HuH-7 (cell line): ENCODE data around the gene ARHGEF37.
"Not testable (repeated sequence)": the region's sequence is repeated elsewhere in the genome, so short reads cannot be mapped to it uniquely, and the experiment has no call there.

Experiments
- DNase-seq: peaks from one replicate; pipeline ENCODE4 v3.0.0; 2011; ENCODE audit warnings: low spot score

The ARHGEF37 gene, protein sequence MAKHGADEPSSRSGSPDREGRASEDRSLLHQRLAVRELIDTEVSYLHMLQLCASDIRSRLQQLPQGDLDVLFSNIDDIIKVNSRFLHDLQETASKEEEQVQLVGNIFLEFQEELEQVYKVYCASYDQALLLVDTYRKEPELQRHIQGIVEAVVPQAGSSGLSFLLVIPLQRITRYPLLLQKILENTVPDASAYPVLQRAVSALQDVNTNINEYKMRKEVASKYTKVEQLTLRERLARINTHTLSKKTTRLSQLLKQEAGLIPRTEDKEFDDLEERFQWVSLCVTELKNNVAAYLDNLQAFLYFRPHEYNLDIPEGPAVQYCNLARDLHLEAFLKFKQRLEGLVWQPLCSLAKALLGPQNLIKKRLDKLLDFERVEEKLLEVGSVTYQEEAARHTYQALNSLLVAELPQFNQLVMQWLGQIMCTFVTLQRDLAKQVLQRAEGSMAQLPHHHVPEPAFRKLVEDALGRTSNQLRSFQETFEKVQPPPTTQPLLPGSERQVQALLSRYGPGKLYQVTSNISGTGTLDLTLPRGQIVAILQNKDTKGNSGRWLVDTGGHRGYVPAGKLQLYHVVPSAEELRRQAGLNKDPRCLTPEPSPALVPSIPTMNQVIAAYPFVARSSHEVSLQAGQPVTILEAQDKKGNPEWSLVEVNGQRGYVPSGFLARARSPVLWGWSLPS

DNA sequence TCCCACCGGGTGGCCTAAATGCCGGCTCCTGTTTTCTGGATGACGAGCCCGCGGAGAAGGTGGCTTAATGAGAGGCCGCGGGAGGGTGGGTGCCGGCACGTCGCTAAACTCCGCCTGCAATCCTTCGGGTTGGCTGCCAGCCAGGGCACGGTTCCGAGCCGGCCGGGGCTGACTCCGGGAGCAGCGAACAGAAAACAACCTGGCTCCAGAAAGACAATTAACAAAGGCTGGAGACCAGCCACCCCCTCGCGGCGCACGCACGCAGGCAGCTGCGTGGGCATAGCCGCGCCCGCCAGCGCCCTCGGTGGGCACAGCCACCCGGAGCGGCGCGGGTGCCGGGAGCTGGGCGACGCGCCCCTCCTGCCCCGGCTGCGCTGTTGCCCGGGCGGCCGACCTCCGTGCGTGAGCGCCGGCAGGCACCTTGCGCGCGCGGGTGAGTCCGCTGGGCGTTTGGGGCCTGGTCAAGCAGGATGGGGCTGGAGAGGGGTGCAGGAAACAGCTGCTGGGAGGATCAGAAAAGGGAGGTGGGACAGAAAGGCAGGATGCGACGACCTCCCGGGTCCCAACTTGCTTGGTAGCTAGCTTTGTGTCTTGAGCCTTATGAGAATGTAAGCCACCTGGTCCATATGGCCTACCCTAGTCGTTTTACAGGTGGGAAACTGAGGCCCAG is at the start of gene ARHGEF37:
ARHGEF37 (plus strand) TSS at position 307 of the 670 bp plus-strand sequence. CDS start 16,272 bp downstream, outside the sequence.
- peak; percentile 28 for DNase-seq

DNA sequence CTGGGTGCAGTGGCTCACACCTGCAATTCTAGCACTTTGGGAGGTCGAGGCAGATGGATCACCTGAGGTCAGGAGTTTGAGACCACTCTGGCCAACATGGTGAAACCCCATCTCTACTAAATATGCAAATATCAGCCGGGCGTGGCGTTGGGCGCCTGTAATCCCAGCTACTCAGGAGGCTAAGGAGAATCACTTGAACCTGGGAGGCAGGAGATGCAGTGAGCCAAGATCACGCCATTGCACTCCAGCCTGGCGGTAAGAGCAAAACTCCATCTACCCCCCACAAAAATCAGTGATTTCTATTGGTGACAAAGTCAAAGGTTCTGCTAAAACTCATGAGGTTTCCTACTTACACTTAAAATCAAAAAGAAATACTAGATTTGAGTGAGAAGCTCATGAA is 48.9 kb upstream of the ARHGEF37 start:
- DNase-seq: no peak

DNA sequence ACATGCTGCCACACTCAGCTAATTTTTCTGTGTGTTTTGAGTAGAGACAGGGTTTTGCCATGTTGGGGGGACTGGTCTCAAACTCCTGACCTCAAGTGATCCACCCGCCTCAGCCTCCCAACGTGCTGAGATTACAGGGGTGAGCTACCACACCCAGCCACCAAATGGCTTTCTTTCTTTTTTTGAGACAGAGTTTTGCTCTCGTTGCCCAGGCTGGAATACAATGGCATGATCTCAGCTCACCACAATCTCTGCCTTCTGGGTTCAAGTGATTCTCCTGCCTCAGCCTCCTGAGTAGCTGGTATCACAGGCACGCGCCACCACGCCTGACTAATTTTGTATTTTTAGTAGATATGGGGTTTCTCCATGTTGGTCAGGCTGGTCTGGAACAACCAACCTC is 45.5 kb upstream of the ARHGEF37 start:
- not testable (repeated sequence) for DNase-seq

DNA sequence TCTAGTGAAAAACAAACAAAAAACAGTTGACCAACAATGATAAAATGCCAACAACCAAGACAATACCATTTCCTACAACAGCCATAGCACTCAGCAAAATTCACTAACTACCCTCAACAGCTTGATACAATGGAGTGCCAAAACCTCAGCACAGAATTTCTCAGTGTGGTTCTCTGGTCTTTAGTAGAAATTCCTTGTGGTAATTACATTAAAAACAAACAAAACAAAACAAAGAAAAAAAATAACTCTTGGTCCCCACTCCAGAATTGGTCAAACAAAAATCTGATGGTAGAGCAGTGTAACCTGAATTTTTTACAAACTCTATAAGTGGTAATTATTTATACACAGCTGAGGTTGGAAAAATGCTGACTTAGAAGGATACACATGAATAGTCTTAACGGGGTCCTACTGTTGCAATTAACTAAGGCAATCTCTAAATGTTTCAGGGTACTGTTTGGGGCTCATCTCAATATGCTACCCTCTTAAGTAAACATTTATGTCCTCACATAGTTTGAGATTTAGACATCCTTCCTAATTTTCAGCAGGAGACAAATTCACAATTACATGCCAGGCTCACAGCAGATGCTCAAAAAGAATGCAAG is 43.8 kb upstream of the ARHGEF37 start:
- no peak for DNase-seq

DNA sequence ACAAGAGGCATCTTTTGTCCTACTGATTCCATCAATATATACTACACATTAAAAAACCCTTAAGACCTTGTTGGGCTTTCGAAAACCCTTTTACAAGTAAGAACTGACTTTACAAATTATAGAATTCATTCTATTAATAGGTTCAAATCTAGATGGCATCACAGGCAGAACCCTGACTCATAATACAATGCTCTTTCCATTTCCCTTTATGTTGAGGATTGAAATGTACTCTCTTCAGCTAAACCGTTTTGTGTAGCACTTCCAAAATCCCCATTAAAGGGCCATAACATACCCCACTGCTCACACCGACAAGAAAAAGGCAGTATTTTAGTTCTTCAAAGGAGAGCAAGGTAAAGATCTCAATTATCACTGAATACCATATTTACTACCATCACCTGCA is 41.2 kb upstream of the ARHGEF37 start:
- no peak for DNase-seq

DNA sequence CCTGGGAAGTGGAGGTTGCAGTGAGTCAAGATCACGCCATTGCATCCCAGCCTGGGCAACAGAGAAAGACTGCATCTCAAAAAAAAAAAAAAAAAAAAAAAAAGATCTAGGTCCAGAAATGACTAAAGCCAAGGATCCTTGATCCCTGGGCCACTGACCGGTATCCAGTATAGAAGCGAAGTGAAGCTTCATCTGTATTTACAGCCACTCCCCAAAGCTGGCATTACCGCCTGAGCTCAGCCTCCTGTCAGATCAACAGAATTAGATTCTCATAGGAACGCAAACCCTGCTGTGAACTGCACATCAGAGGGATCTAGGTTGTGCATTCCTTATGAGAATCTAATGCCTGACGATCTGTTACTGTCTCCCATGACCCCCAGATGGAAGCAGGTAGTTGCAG is 39.4 kb upstream of the ARHGEF37 start:
- DNase-seq: no peak

DNA sequence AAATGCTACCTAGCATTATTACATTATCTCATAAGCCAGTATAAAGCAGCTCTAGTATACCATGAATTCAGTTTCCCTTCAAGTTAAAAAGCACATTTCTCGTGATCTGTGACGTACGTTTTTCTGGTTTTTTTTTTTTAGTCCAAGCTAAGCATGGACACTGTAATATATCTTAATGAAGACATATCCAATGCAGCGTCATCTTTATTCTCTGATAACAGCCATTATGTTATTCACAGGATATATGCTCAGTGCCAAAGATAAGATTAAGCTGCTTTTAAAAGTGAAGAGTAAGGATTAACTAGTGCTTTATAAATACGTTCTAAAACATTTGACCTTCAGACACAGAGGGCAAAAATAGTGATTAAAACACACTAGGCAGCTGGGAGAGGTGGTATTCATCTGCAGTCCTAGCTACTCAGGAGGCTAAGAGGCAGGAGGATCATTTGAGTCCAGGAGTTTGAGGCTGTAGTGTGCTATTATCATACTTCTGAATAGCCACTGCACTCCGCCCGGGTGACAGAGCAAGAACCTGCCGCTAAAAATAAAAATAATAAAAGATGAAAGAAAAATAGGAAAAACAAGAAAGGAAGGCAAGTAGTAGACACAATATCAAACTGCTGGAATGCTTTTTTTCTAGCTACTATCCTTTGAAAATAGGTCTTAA is 37.8 kb upstream of the ARHGEF37 start:
- DNase-seq: no peak

DNA sequence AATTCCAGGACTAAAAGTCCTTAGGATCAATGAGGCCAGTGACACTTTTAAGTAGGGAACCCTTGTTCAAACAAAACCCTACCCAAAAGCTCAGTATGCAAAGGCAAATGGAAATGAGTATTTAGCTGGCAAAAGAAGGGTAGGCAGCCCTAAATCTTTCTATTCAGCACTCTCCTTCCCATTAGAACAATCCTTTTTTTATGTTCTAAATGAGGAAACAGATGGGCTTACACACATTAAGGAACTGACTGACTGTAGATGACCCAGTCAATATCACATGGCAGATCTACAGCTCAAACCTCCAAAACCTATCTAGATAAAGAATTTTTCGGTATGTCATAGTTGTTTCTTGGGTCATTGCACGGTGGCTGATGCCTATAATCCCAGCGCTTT is 37.3 kb upstream of the ARHGEF37 start:
- DNase-seq: no peak

DNA sequence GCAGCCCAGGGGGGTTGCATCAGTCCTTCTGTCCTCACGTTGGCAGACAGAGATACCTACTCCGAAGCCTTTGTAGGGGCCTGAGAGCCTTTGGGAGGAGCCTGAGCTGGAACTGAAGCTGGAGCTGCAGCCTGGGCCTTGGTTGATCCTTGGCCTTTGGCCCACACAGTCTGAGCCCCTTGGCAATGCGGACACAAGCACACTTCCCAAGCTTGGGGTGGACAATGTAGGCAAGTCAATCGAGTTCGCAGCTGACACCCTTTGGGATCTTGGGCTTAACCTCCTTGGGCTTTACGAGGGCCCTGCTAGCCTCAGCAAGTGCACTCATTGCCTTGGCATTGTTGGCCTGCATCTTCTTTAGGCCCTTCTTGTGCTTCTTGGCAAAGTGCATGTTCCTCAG is 36.0 kb upstream of the ARHGEF37 start:
- DNase-seq: no peak

DNA sequence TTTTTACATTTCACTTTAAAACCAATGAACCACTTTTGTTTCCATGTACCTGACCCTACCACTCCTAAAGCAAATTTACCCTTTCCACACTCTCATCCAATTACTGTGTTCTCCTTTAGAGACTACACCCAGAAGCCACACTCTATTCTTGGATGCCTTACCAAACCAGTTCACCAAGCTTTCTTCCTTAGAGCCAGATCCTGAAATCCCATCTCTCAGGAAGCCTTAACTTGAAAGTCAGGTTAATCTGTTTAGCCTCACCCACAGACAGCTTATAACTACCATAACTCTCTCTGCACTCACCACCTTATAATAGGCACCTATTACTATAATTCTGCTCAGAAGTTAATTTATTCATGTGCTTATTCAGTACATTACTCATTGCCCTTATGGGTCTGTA is 34.3 kb upstream of the ARHGEF37 start:
- DNase-seq: no peak

DNA sequence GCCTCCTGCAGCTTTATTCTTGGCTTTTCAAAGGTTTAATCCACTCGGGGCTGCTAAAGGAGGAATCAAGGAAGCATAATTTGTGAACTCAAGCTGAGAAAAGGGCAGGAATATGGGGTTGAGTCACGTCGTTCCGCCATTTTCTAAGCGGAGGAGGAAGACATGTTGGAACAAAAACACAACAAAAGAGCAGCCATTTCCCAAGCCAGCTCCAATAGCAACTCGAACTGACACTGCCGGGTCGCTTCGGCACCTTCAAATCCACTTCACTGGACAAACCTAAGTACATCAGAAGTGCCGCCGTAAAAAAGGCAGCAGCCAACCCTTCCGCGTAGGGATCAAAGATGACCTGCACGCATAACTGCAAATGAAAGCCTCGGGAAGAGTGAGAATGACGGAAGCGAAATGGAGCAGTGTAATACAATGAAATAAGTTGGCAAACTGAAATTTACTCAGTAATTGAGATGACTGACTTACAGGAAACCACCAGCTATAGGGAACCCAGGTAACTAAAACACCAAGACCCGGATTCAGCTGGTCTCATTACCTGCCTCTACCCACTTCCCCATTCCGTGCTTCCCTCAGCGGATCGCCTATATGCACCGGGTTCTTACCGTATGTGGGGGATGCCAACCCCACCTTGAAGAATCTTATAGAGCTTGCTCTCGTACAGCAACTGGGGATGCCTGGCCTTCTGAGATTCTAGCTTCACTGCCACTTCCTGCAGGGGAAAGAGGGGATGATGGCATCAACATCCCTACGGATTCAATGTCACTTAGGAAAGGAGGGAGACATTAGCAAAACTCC is 31.6 kb upstream of the ARHGEF37 start:
- DNase-seq: peak; percentile 17

DNA sequence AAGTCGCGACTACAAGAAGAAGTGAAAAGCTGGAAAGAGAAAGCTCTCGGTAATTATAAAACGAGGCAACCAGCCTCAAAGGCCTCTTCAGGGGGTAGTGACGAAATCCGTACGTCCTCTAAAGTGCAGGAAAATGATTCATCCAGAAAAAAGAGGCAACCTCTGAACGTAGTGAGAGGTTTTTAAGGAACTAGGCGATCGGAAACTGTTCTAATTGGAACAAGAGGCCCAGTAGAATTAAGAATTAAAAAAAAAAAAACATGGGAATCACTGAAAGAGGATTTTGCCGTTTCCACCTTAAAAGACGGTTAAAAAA is 31.1 kb upstream of the ARHGEF37 start:
- no peak for DNase-seq

DNA sequence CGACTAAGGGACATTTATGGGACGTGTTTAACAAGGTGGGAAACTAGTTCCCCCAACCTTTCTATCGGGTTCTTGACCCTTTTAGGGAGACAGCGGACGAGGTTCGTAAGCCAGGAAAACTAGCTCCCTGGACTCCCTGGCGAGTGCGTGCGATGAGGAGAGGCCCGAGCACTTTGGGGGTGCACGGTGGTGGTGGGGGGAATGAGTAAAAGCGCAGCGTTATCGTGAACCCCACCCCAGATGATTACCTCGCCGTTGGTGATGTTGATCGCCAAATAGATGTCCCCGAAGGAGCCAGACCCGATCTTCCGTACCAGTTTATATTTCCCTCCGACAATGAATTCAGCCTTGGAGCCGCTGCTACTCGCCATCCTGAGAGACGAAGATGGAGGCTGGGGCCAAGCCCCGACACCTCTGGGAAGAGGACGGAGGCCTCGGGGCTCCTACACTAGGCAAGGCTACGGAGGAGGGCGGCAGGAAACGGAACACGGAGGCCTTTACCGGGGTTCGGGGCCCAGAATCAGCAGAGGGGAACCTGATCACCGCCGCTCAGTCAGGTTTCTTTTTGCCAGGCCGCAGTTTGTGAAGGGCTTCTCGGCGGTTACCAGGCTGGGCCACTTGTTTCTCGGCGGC is 30.6 kb upstream of the ARHGEF37 start:
- DNase-seq: no peak

DNA sequence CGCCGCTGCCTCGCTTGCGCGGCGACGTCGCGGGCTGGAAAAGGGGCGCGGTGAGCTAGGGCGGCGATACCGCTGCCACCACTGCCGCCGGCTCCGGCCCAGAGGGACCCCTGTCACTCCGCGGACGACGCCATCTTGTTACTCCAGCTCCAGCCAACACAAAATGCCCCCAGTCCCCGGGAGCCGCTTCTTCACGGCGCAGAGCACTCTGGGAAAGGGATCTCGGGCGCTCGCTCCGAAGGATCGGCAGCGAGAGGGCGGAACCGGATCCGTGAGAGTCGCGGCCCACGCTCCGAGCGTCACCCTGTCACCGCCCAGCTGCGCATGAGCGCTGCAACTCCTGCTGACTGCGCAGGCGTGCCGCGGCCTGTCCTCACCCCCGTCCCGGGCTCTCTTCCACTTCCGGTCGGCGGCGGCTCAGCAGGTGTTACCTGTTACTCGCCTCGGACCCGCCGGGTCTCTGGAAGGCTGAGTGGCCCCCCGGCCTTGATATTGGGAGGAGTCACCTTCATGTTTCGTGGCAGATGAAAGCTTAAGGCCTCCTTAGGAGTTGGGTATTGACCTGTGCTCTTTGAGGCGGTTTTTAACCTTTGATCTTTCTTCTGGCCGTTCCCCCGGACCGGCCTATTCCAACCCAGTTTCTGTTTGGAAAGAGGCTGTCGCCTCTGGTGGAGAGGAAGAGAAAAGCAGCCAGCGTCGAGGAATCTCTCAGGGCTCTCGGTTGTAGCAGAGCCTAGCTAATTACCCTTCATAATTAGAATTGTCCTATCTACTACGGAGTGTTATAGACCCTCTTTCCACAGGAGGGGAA is 29.9 kb upstream of the ARHGEF37 start, which contains the start of gene CSNK1A1:
CSNK1A1 (minus strand) TSS at position 213 of the 811 bp plus-strand sequence. CDS start 475 bp downstream, outside the sequence.
- DNase-seq: peak; percentile 94

DNA sequence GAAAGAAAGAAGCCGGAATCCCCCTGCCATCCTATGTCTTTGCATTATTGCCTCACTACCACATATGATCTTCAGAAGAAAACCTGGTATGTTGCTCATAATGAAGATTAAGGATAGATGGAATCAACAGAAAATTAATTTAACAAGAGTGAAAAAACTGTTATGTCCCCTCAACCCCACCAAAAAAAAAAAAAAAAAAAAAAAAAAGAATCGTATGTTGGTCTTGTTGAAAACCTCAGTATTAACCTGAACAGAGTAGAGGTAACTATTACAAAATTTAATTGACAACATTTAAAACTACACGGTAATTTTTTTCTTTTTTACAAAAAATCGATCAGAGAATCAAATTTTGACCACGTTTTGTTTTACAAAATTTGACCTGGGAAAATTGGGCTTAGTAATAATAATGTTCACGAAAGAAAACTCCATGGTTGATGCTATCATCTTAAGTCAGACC is 29.2 kb upstream of the ARHGEF37 start:
- no peak for DNase-seq

DNA sequence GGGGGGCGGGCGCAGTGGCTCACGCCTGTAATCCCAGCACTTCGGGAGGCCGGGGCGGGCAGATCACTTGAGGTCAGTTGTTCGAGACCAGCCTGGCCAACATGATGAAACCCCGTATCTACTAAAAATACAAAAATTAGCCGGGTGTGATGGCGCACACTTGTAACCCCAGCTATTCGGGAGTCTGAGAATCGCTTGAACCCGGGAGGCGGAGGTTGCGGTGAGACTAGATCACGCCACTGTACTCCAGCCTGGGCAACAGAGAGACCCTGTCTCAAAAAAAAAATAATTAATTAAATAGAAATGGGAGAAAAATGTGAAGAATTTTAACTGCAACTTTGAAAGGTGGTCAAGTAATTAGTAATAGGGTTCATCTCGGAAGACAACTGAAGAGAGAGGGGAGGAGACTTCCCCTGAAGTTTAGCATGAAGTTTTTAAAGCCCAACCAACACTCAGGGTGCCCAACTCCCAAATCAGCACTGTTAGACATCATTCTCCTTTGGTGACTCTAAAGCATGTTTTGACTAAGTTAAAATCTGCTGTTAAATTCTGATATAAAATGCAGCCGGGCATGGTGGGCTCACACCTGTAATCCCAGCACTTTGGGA is 28.6 kb upstream of the ARHGEF37 start:
- no peak for DNase-seq

DNA sequence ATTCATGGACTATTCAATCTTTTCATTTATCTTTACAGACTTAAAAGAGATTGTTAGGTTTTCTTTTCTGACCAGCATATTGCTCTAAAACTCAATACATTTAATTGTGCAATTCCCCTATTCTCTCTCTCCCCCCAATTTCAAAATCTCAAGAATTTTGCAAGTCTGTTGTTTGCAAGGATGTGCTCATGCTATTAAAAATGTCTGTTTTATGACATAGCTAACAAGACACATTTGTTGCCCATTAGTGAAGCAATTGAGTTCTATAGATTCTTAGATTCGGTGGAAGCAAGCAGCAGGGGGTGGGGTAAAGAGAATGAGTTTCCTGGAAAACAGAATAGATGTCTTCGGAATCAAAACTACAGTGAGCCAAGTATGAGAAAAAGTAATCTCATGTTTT is 21.6 kb upstream of the ARHGEF37 start:
- no peak for DNase-seq

DNA sequence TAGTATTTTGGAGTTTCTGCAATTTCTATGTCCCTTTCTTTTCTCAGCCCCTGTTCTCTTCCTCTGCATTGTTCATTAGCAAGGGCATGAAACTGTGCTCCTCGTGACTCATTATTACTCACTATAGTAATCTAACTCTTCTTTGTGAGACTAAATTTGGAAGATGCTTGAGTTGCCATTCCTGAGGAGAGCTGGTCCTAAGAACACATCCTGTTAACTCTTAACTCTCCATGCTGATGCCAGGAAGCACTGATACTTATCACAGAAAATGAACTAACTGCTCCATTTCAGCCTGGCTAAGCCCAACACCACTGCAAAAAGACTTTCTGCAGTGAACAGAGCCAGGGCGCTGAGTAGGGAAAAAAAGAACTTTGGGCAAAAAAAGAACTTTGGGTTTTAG is 19.4 kb upstream of the ARHGEF37 start:
- no peak for DNase-seq

DNA sequence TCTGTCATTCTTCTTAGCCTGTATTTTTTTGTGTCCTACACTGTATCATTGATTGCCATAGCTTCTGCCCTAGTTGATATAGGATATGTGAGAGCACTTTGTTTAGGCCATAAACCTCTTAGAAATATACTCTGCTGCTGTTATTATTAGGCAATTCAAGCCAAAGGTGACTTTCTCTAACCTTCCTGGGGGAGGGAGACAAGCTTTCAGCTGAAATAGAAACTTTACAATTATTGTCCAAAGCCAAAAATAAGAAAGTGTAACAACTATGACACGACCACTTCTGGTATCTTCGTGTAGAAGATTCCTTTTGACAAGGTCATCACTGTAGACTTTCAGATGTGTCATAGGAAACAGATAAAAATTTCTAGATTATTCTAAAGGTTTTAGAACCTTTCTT is 17.8 kb upstream of the ARHGEF37 start:
- no peak for DNase-seq
